Chondrocyte (in vitro differentiated cells): Measurements from ENCODE around the gene MECP2. TPM values are rescaled to one million over a fixed set of nuclear protein-coding genes. Genes with fewer than 3 reads are reported as not detected.

ENCODE experiments used
- DNase-seq: peaks from one replicate; pipeline ENCODE4 v3.0.0; 2021; ENCODE audit warnings: mixed read lengths, low spot score
- H3K27ac Mint-ChIP-seq: one replicate; pipeline ENCODE4 v1.8.0; 2021; ENCODE audit warnings: mild to moderate bottlenecking, moderate library complexity, mixed read lengths; ENCODE audit not compliant: unreplicated experiment
- H3K27me3 Mint-ChIP-seq: 2 replicates; pipeline ENCODE4 v1.8.0; 2021; ENCODE audit warnings: low read depth, mixed read lengths
- H3K36me3 Mint-ChIP-seq: 2 replicates; pipeline ENCODE4 v1.8.0; 2021; ENCODE audit warnings: low read depth, mixed read lengths
- H3K4me1 Mint-ChIP-seq: 2 replicates; pipeline ENCODE4 v1.8.0; 2021; ENCODE audit warnings: low read depth, mild to moderate bottlenecking, mixed read lengths
- H3K4me3 Mint-ChIP-seq: one replicate; pipeline ENCODE4 v1.8.0; 2021; ENCODE audit warnings: mild to moderate bottlenecking, moderate library complexity, mixed read lengths; ENCODE audit not compliant: unreplicated experiment
- H3K9me3 Mint-ChIP-seq: 2 replicates; pipeline ENCODE4 v1.8.0; 2021; ENCODE audit warnings: low read depth, mixed read lengths
- total RNA-seq: library from RNA; stranded (reverse); gene quantifications from 3 replicates; pipeline ENCODE4 v1.2.1, GENCODE V29; 2021
- TF ChIP-seq, protein P1 (sequence below): fragments of 200-600 bp; sonication (generic); IDR thresholded peaks from 2 replicates; pipeline ENCODE4 v1.5.0; 2021; ENCODE audit warnings: antibody characterized with exemption, mild to moderate bottlenecking, moderate library complexity

MECP2 gene
- total RNA-seq, 1 donor from 2014 or later, result 32.3 TPM

GRCh38 chrX:154017766-154018517 lies 79.6 kb downstream of the MECP2 start:
- Mint-ChIP-seq H3K4me1 (peaks cover 20% of the 10 kb centered on the region), H3K4me3 (no peak overlapping the region), H3K27me3 (no peaks in the 10 kb centered on the region), H3K27ac (no peak overlapping the region), H3K9me3 (no peaks in the 10 kb centered on the region), H3K36me3 (peaks cover 2% of the 10 kb centered on the region)
- TF ChIP-seq, protein P1, sequence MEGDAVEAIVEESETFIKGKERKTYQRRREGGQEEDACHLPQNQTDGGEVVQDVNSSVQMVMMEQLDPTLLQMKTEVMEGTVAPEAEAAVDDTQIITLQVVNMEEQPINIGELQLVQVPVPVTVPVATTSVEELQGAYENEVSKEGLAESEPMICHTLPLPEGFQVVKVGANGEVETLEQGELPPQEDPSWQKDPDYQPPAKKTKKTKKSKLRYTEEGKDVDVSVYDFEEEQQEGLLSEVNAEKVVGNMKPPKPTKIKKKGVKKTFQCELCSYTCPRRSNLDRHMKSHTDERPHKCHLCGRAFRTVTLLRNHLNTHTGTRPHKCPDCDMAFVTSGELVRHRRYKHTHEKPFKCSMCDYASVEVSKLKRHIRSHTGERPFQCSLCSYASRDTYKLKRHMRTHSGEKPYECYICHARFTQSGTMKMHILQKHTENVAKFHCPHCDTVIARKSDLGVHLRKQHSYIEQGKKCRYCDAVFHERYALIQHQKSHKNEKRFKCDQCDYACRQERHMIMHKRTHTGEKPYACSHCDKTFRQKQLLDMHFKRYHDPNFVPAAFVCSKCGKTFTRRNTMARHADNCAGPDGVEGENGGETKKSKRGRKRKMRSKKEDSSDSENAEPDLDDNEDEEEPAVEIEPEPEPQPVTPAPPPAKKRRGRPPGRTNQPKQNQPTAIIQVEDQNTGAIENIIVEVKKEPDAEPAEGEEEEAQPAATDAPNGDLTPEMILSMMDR, result no peak
- DNase-seq, result no peak

DNA sequence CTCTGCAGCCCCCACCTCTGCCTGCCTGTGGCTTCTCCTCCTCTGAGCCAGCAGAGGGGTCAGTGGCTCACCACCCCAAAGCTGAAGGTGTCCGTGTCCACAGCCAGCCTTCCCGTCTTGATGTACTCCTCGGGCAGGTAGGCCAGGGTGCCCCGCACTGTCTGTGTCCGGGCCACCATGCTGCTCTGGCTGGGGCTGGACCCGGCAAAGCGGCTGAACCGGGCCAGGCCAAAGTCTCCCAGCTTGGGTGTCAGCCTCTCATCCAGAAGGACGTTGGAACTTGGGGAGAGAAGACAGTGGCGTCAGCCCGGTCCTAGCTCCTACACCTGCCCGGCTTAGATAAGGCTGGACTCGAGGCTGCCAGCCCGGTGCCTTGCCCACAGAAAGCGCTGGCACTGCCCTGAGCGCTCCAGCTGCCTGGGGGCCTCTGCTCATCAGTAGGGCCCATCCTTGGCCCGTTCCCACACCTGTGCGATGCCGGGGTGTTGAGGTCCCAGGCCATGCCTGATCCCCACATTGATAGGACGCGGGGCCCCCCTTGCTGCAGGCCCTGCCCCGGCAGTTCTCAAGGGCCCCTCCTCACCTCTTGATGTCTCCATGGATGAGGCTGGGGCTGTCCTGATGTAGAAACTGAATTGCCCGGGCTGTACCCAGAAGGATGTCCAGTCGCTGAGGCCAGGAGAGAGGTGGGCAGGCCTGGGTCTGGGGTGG lies 81.0 kb downstream of the MECP2 start:
- no peak for DNase-seq
- Mint-ChIP-seq H3K9me3 (no peaks in the 10 kb centered on the region), H3K36me3 (peaks cover 6% of the 10 kb centered on the region), H3K27me3 (no peaks in the 10 kb centered on the region), H3K4me1 (peaks cover 20% of the 10 kb centered on the region), H3K27ac (no peak overlapping the region), H3K4me3 (no peak overlapping the region)
- TF ChIP-seq, protein P1, result no peak

DNA sequence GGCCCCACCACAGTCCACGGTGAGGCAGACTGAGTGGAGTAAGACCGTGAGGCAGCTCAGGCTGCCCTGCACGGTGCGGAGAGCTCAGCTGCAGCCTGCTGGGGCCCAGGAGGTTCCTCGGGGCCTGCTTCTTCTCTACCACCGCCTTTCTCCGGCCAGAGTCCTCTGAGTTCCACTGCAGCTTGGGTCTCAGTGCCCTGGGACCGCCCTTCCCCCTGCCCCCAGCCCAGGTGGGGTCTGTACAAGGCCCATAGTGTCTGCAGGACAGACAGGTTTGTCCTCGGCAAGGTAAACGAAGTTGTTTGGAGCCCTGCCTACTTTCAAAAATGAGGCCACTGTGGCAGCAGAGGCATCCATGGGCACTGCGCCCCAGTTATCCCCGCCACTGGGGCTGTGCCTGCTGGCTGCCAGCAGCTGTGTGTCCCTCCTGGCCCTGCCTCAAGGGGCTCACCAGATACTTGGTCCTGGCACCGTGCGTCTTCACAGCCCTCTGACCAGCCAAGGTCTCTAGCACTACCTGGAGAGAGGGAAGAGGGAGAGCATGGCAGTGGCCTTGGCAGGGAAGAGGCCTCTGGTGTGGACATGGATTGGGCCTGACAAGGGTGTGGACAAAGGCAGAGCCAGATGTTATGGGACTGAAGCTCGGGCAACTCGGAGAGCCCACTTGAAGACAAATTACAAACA lies 81.8 kb downstream of the MECP2 start:
- no peaks in the 10 kb centered on the region for H3K27me3 Mint-ChIP-seq
- TF ChIP-seq, protein P1, result no peak
- no peak overlapping the region for H3K27ac Mint-ChIP-seq
- H3K9me3 Mint-ChIP-seq, result no peaks in the 10 kb centered on the region
- H3K36me3 Mint-ChIP-seq, result peaks cover 6% of the 10 kb centered on the region
- H3K4me3 Mint-ChIP-seq, result no peak overlapping the region
- peaks cover 14% of the 10 kb centered on the region for H3K4me1 Mint-ChIP-seq
- no peak for DNase-seq

DNA sequence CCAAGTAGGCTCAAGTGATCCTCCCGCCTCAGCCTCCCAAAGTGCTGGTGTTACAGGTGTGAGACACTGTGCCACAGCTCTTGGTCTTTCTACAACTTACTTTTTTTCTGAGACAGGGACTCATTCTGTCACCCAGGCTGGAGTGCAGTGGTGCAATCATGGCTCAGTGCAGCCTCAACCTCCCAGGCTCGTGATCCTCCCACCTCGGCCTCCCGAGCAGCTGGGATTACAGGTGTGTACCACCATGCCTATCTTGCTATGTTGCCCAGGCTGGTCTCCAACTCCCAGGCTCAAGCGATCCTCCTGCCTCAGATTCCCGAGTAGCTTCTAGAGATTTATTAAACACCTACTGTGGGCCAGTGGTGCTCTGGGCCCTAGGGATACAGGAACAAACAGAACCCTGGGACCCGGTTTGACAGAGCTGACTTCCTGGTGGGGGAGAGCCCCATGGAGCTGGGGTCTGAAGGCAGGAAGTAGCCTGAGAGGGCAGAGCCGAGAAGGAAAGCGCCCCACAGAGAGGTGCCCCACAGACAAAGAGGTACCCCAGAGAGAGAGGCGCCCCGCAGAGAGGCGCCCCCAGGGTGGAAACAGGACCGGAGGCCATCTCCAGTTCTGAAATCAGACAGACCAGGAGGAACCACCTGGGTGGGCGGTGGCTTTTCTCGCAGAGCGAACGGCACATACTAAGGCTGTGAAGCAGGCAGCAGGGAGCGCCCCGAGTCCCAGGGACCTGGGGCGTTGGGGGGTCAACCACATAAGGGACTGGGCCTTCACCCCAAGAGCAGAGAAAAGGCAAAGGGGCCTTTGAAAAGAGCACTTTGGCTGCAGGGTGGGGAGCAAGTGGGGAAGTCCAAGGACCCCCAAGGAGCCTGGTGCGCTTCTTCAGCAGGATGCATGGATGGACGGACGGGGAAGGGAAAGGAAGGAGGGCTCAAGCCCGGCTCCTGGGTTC lies 82.8 kb downstream of the MECP2 start:
- DNase-seq, result no peak
- Mint-ChIP-seq H3K27me3 (no peaks in the 10 kb centered on the region), H3K4me3 (no peak overlapping the region), H3K4me1 (peaks cover 9% of the 10 kb centered on the region), H3K36me3 (peaks cover 6% of the 10 kb centered on the region), H3K9me3 (no peaks in the 10 kb centered on the region), H3K27ac (no peak overlapping the region)
- TF ChIP-seq, protein P1, result no peak
